Subcutaneous abdominal adipose tissue (tissue), 5 donors: ENCODE measurements around the gene CADPS2.

Experiments
- H3K27ac ChIP-seq: one replicate; pipeline ENCODE4 v1.7.0; 2013; ENCODE audit warnings: low read depth, mild to moderate bottlenecking, inconsistent platforms, low read length, moderate library complexity
- H3K27me3 ChIP-seq, 5 donors: one replicate each; pipeline ENCODE4 v1.7.0; 2013; ENCODE audit warnings: low read length in 5 of 5, inconsistent platforms in 1 of 5; ENCODE audit not compliant: control insufficient read depth in 5 of 5, insufficient read depth in 4 of 5
- H3K36me3 ChIP-seq, 5 donors: one replicate each; pipeline ENCODE4 v1.7.0; 2013; ENCODE audit warnings: low read length in 5 of 5; ENCODE audit not compliant: control insufficient read depth in 5 of 5, insufficient read depth in 5 of 5
- H3K4me1 ChIP-seq, 5 donors: one replicate each; pipeline ENCODE4 v1.7.0; 2013; ENCODE audit warnings: low read length in 5 of 5, mild to moderate bottlenecking in 3 of 5, moderate library complexity in 1 of 5; ENCODE audit not compliant: control insufficient read depth in 5 of 5, insufficient read depth in 5 of 5
- H3K4me3 ChIP-seq, 5 donors: one replicate each; pipeline ENCODE4 v1.7.0; 2013; ENCODE audit warnings: low read length in 5 of 5, low read depth in 1 of 5
- H3K9ac ChIP-seq, 5 donors: one replicate each; pipeline ENCODE4 v1.7.0; 2013; ENCODE audit warnings: low read length in 5 of 5, mild to moderate bottlenecking in 4 of 5, moderate library complexity in 3 of 5
- H3K9me3 ChIP-seq, 5 donors: one replicate each; pipeline ENCODE4 v1.7.0; 2013; ENCODE audit warnings: low read length in 5 of 5; ENCODE audit not compliant: control insufficient read depth in 5 of 5
- donor health status: healthy.
- donor health status: healthy.
- donor health status: healthy.
- donor health status: healthy.
- donor health status: healthy.

CADPS2 gene

GRCh38 chr7:122727354-122727753, 158.9 kb downstream of the CADPS2 start:
- H3K27me3 ChIP-seq: no peaks in the 10 kb centered on the region
- no peaks in the 10 kb centered on the region for H3K36me3 ChIP-seq
- H3K4me3 ChIP-seq: no peak overlapping the region
- H3K9me3 ChIP-seq: no peaks in the 10 kb centered on the region
- no peak overlapping the region for H3K27ac ChIP-seq
- no peak overlapping the region for H3K9ac ChIP-seq
- H3K4me1 ChIP-seq: no peaks in the 10 kb centered on the region

- Histone ChIP-seq H3K36me3 (no peaks in the 10 kb centered on the region), H3K9me3 (no peaks in the 10 kb centered on the region)
These were observed 159.4 kb downstream of the CADPS2 start for GRCh38 chr7:122726881-122727280.

GRCh38 chr7:122724366-122724765, 161.9 kb downstream of the CADPS2 start:
- H3K9ac ChIP-seq: no peak overlapping the region
- no peak overlapping the region for H3K27ac ChIP-seq
- no peaks in the 10 kb centered on the region for H3K9me3 ChIP-seq
- H3K4me3 ChIP-seq: no peak overlapping the region
- H3K4me1 ChIP-seq: no peaks in the 10 kb centered on the region
- H3K36me3 ChIP-seq: no peaks in the 10 kb centered on the region
- no peaks in the 10 kb centered on the region for H3K27me3 ChIP-seq

More at GRCh38 chr7:122726881-122727280, 159.4 kb downstream of the CADPS2 start:
- Histone ChIP-seq H3K4me3 (no peak overlapping the region), H3K9ac (no peak overlapping the region), H3K27me3 (no peaks in the 10 kb centered on the region), H3K27ac (no peak overlapping the region), H3K4me1 (no peaks in the 10 kb centered on the region)

- no peaks in the 10 kb centered on the region for H3K4me1 ChIP-seq
- H3K27ac ChIP-seq: no peak overlapping the region
- no peaks in the 10 kb centered on the region for H3K27me3 ChIP-seq
- no peaks in the 10 kb centered on the region for H3K36me3 ChIP-seq
- no peaks in the 10 kb centered on the region for H3K9me3 ChIP-seq
- H3K9ac ChIP-seq: no peak overlapping the region
- no peak overlapping the region for H3K4me3 ChIP-seq
These were observed 167.2 kb downstream of the CADPS2 start for GRCh38 chr7:122719010-122719578.

- no peak overlapping the region for H3K4me3 ChIP-seq
- H3K9me3 ChIP-seq: no peaks in the 10 kb centered on the region
- no peaks in the 10 kb centered on the region for H3K4me1 ChIP-seq
- H3K9ac ChIP-seq: no peak overlapping the region
- no peak overlapping the region for H3K27ac ChIP-seq
- H3K36me3 ChIP-seq: no peaks in the 10 kb centered on the region
- H3K27me3 ChIP-seq: no peaks in the 10 kb centered on the region
These were observed 168.7 kb downstream of the CADPS2 start for GRCh38 chr7:122717356-122718089.

- Histone ChIP-seq H3K27ac (no peak overlapping the region), H3K9me3 (no peaks in the 10 kb centered on the region), H3K9ac (no peak overlapping the region), H3K36me3 (no peaks in the 10 kb centered on the region), H3K4me1 (no peaks in the 10 kb centered on the region), H3K27me3 (no peaks in the 10 kb centered on the region), H3K4me3 (no peak overlapping the region)
These were observed 171.1 kb downstream of the CADPS2 start for GRCh38 chr7:122715183-122715582.

GRCh38 chr7:122710916-122711315, 175.3 kb downstream of the CADPS2 start:
- H3K27ac ChIP-seq: no peak overlapping the region
- no peaks in the 10 kb centered on the region for H3K4me1 ChIP-seq
- no peaks in the 10 kb centered on the region for H3K27me3 ChIP-seq
- H3K9ac ChIP-seq: no peak overlapping the region
- no peak overlapping the region for H3K4me3 ChIP-seq
- no peaks in the 10 kb centered on the region for H3K9me3 ChIP-seq
- H3K36me3 ChIP-seq: no peaks in the 10 kb centered on the region

- Histone ChIP-seq H3K27ac (no peak overlapping the region), H3K9ac (no peak overlapping the region)
These were observed 176.2 kb downstream of the CADPS2 start for GRCh38 chr7:122709930-122710646.

GRCh38 chr7:122706836-122707235, 179.4 kb downstream of the CADPS2 start:
- Histone ChIP-seq H3K9ac (no peak overlapping the region), H3K36me3 (no peaks in the 10 kb centered on the region), H3K27ac (no peak overlapping the region), H3K4me1 (no peaks in the 10 kb centered on the region), H3K27me3 (no peaks in the 10 kb centered on the region), H3K4me3 (no peak overlapping the region), H3K9me3 (peaks cover 0 to 3% (median 0%) of the 10 kb centered on the region in 5 donors)

More at GRCh38 chr7:122709930-122710646, 176.2 kb downstream of the CADPS2 start:
- no peaks in the 10 kb centered on the region for H3K36me3 ChIP-seq
- H3K4me3 ChIP-seq: no peak overlapping the region
- no peaks in the 10 kb centered on the region for H3K9me3 ChIP-seq
- no peaks in the 10 kb centered on the region for H3K27me3 ChIP-seq
- no peaks in the 10 kb centered on the region for H3K4me1 ChIP-seq

GRCh38 chr7:122702872-122703510, 183.3 kb downstream of the CADPS2 start, which contains the start of gene RNF148:
TSS of gene RNF148 (minus strand) at chr7:122702922. CDS start at chr7:122702750, 172 bp downstream.
- Histone ChIP-seq H3K36me3 (no peaks in the 10 kb centered on the region), H3K9me3 (peaks cover 0 to 3% (median 0%) of the 10 kb centered on the region in 5 donors), H3K4me1 (no peaks in the 10 kb centered on the region), H3K27me3 (no peaks in the 10 kb centered on the region), H3K4me3 (no peak within 1 kb of the TSS), H3K9ac (no peak within 1 kb of the TSS), H3K27ac (no peak within 1 kb of the TSS)
